Activated T-helper 2 cell treated with anti-CD3 and anti-CD28 coated beads, Interferon-gamma antibody, Interleukin-2, Interleukin-4, amounts not matched to agents 10 μg/mL and 5 μg/mL and 100 μg/mL, durations not matched to agents 14 hours and 24 hours and 36 hours (primary cell): ENCODE data around the gene BAIAP2. TPM values are rescaled to one million over a fixed set of nuclear protein-coding genes. Genes with fewer than 3 reads are reported as not detected.

Source experiments
- DNase-seq: peaks from one replicate; pipeline ENCODE4 v3.0.0; 2021; ENCODE audit warnings: low spot score
- H3K27ac Mint-ChIP-seq: one replicate; pipeline ENCODE4 v1.8.0; 2021; ENCODE audit warnings: mixed read lengths
- H3K27me3 Mint-ChIP-seq: one replicate; pipeline ENCODE4 v1.8.0; 2021; ENCODE audit warnings: low read depth, mixed read lengths
- H3K36me3 Mint-ChIP-seq: one replicate; pipeline ENCODE4 v1.8.0; 2021; ENCODE audit warnings: low read depth, mixed read lengths
- H3K4me1 Mint-ChIP-seq: one replicate; pipeline ENCODE4 v1.8.0; 2021; ENCODE audit warnings: low read depth, mixed read lengths
- H3K4me3 Mint-ChIP-seq: one replicate; pipeline ENCODE4 v1.8.0; 2021; ENCODE audit warnings: low read depth, mild to moderate bottlenecking, moderate library complexity, mixed read lengths
- H3K9me3 Mint-ChIP-seq: one replicate; pipeline ENCODE4 v1.8.0; 2021; ENCODE audit warnings: mixed read lengths
- intact Hi-C: fragments of 100-400 bp; cut with micrococcal nuclease; formaldehyde crosslinking; loops from one replicate; pipeline ENCODE4 v1.15.1; 2023
- total RNA-seq: library from RNA; stranded (reverse); gene quantifications from 2 replicates; pipeline ENCODE4 v1.2.3, GENCODE V29; 2022

The BAIAP2 gene
- total RNA-seq, 1 donor from 2014 or later: 5.3 TPM

DNA sequence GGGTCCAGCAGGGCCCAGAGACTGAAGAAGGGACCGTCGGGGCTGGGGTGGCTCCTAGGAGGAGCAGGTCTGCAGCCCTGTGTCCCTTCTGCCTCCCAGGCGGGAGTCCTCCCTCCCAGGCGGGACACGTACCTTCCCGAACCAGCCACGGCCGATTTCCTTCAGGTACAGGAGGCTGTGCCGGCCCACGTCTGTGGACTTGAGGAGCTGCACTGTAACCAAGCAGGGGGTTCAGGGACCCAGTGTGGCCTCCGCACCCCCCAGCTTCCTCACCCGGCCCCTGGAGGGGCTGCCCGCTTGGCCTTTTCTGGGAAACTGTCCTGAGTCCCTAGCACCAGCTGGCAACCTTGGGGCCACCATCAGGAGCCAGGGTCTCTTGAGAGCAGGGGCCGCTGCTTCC is 93.4 kb downstream of the BAIAP2 start:
- intact Hi-C loops: no loop called here
- H3K27ac Mint-ChIP-seq: no peak overlapping the region
- H3K4me3 Mint-ChIP-seq: no peak overlapping the region
- no peaks in the 10 kb centered on the region for H3K9me3 Mint-ChIP-seq
- no peak for DNase-seq
- no peaks in the 10 kb centered on the region for H3K36me3 Mint-ChIP-seq
- no peaks in the 10 kb centered on the region for H3K27me3 Mint-ChIP-seq
- no peaks in the 10 kb centered on the region for H3K4me1 Mint-ChIP-seq

DNA sequence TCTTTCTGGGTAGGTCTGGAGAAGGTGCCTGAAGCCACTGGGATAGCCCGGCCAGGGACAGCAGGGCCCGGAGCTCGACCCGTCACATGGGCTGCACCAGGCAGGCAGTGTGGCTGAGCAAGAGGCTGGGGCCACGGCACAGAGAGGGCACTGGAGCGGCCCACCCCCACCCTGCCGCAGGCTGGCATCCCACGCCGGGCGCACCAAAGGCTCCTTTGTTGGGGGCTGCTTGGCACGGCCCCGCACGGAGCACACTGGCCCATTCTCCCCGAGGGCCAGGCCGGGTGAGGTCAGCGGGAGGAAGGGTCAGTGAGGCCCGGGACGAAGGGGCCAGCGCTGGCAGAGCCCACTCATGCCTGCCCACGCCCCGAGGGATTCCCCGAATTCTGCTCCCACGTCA is 93.8 kb downstream of the BAIAP2 start:
- Mint-ChIP-seq H3K4me3 (no peak overlapping the region), H3K27ac (no peak overlapping the region), H3K36me3 (no peaks in the 10 kb centered on the region), H3K4me1 (no peaks in the 10 kb centered on the region), H3K9me3 (no peaks in the 10 kb centered on the region), H3K27me3 (no peaks in the 10 kb centered on the region)
- no peak for DNase-seq
- intact Hi-C loops: no loop called here

DNA sequence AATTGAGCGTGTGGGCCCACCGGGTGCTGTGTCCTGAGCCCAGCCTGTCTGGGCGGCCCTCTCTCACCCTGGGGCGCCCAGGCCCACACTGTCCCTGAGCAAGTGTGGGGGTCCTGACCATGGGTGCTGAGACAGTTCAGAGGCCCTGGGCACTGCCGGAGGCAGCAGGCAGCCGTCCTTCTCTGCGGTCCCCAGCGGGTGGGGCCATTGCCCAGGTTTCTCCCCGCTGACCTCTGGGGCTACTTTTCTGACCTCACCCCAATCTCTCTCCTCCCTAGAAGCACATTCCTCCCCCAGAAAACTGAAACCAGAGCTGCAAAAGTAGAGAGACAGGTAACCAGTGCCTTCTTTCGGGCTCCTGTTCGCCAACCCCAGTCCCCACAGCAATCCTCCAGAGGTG is 94.3 kb downstream of the BAIAP2 start:
- H3K27me3 Mint-ChIP-seq: no peaks in the 10 kb centered on the region
- intact Hi-C loops: no loop called here
- no peak for DNase-seq

DNA sequence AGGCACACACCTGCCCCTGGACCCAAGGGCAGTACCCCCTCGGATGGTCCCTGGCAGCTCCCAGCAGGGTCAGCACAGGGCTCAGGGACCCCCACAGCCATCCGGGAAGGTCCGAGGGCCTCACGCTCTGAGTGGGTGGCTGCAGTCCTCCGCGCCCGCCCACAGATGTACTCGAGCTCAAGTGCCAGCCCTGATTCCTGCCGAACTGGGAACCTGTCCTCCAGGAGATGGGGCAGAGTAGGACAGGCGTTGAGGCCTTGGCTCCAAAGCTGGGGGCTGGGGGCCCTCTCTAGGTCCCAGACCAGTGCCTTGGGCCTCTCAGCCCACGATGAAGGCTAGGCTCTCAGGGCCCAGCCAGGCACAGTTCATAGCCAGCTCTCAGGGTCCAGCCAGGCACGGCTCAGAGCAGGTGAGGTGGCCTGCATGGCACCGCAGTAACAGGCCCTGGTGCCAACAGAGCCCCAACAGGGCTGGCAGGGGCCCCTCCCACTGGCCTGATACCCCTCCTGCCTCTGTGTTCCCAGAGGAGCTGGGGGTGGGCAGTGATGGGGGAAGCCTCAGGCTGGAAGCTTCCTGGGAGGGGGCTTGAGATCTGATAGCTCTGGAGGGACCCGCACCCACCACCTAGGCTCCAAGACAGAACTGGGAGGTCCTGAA is 94.9 kb downstream of the BAIAP2 start:
- no peaks in the 10 kb centered on the region for H3K36me3 Mint-ChIP-seq
- no peaks in the 10 kb centered on the region for H3K4me1 Mint-ChIP-seq
- intact Hi-C loops: no loop called here
- no peaks in the 10 kb centered on the region for H3K9me3 Mint-ChIP-seq
- no peak overlapping the region for H3K4me3 Mint-ChIP-seq
- no peaks in the 10 kb centered on the region for H3K27me3 Mint-ChIP-seq
- DNase-seq: no peak
- H3K27ac Mint-ChIP-seq: no peak overlapping the region

More for the DNA sequence above, 94.3 kb downstream of the BAIAP2 start:
- no peaks in the 10 kb centered on the region for H3K4me1 Mint-ChIP-seq
- no peaks in the 10 kb centered on the region for H3K9me3 Mint-ChIP-seq
- H3K27ac Mint-ChIP-seq: no peak overlapping the region
- H3K36me3 Mint-ChIP-seq: no peaks in the 10 kb centered on the region
- no peak overlapping the region for H3K4me3 Mint-ChIP-seq

DNA sequence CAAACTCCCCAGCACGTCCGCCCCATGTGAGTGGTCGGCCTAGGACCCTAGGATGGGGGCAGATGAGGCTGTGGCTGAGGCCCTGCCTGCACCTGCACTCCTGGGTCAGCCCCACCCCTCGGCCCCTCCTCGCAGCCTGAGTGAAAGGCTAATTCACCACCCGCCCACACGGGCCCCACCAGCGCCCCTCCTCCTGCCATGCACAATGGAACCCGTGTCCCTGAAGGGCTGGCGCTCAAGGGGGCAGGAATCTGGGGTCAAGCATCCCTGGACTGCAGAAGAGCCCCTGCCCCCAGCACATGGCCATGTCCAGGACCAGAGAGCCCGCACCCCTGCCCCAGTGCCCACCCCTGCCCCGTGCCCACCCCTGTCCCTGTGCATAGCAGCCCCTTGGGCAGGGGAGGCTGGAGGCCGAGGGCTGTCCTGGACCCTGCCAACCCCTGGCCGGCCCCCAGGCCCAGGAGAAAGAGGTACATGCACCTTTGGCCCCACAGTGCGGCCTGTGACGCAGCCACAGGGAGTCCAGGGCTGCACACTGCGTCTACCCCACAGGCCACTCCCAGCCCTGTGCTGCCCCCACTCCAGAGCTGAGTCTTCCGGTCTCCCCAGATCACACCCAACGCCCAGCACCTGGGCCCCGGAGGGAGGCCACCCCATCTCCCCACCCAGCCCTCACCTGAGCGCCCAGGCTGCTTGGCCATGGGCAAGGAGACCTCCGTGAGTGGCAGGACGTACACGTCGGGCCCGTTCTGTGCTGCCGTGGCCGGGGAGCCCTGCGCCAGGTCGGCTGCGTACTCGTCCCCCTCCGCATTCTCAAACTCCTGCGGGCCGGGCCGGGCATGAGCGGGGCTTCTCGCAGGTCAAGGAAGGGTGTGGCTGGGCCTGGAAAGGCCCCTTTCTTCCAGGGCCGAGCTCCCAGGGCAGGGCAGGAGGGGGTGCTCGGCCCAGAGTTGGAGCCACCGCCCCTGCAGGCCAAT is 95.7 kb downstream of the BAIAP2 start:
- Mint-ChIP-seq H3K9me3 (no peaks in the 10 kb centered on the region), H3K36me3 (no peaks in the 10 kb centered on the region), H3K4me1 (no peaks in the 10 kb centered on the region), H3K27me3 (no peaks in the 10 kb centered on the region), H3K4me3 (no peak overlapping the region), H3K27ac (no peak overlapping the region)
- DNase-seq: no peak
- intact Hi-C loops: no loop called here

DNA sequence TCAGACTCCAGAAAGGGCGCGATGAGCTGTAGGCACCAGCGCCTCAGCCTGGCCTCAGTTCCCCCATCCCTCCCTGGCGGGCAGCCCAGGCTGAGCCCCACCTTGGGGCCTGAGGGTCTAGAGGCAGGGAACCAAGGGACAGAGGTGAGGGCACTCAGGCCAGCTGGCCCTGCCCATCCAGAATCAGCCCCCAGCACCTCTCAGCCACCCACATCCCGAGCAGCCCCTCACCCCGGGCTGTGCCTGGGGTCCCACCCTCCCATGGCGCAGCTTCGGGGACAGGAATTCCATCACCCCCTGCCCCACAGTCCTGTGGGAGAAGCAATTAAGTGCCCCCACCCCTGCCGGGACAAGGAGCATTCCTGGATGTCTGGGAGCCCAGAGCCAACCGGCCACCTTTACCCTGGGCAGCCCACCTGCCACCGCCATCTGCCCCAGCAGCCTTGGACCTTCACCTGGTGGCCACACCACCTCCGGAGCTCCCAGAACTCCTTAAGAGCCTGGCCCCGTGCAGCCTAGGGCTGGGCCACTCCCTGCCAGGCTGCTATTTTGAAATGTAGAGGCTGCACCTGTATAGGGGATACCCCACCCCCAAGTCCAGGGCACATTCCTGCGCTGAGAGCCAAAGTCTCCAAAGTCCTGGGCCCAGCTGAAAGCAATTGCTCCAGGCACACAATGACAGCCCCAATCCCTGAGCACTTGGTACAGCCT is 96.7 kb downstream of the BAIAP2 start:
- intact Hi-C loops: no loop called here
- Mint-ChIP-seq H3K36me3 (no peaks in the 10 kb centered on the region), H3K4me1 (no peaks in the 10 kb centered on the region), H3K4me3 (no peak overlapping the region), H3K9me3 (no peaks in the 10 kb centered on the region), H3K27ac (no peak overlapping the region), H3K27me3 (no peaks in the 10 kb centered on the region)
- no peak for DNase-seq

DNA sequence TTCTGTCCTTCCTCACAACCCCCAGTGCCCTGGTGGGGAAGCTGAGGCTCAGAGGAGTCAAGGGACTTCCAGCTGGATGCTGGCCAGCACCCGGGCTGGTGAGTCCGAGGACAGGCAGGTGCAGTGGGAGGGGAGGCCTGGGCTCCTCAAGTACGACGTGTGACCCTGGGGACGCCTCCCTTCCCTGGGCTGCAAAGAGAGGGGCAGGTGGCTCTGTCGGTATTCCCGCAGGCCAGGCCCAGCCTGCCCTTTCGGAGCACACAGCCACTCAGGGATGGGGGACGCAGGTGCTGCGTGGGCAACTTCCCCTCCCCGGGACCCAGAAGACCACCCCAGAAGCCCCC is 97.2 kb downstream of the BAIAP2 start:
- intact Hi-C loops: no loop called here

DNA sequence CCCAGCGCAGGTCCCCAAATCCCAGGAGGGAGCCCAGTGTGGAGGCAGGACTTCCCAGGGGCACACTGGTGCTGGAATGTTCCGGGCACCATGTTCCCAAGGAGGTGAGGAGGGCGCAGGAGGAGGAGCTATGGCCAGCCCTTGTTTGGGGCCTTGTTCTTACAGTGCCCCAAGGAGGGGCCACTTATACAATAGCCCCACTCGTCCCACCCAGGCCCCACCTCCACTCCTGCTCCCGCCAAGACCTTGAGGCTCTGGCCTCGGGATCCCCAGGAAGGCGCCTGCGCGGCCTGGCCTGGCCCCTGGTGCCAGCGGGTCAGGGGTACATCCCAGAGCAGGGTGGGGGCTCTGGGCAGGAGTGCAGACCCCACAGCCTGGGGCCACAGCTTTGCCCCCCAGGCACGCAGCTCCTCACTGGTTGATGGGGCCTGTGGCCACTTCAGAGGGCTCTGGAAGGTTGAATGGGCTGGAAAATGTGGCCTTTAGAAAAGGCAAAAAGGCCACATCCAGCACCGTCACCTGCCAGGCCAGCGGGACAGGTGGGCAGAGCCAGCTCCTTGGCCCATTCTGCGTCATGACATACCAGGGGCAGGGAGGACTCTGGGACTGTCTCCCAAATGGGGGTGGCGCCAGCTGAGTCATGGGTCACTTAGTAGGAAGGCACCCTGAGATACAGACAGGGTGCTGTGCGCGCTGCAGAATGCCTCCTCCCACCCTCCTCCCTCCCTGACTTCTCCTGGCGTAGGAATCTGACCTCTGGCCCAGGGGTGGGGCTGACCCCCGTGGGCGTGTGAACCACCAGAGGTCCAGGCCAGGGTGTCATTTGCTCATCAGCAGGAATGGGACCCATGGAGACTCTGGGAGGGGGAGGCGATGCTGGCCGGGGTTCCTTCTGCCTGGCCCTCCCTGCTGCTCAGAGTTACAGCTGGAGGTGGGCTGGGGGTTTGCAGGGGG is 98.1 kb downstream of the BAIAP2 start:
- no peaks in the 10 kb centered on the region for H3K36me3 Mint-ChIP-seq
- no peak for DNase-seq
- intact Hi-C loops: no loop called here
- no peak overlapping the region for H3K4me3 Mint-ChIP-seq
- H3K27me3 Mint-ChIP-seq: no peaks in the 10 kb centered on the region
- peaks cover 7% of the 10 kb centered on the region for H3K9me3 Mint-ChIP-seq
- H3K4me1 Mint-ChIP-seq: no peaks in the 10 kb centered on the region
- H3K27ac Mint-ChIP-seq: no peak overlapping the region

More for the DNA sequence above, 97.2 kb downstream of the BAIAP2 start:
- Mint-ChIP-seq H3K4me3 (no peak overlapping the region), H3K4me1 (no peaks in the 10 kb centered on the region), H3K27me3 (no peaks in the 10 kb centered on the region), H3K9me3 (no peaks in the 10 kb centered on the region), H3K27ac (no peak overlapping the region), H3K36me3 (no peaks in the 10 kb centered on the region)
- DNase-seq: no peak

DNA sequence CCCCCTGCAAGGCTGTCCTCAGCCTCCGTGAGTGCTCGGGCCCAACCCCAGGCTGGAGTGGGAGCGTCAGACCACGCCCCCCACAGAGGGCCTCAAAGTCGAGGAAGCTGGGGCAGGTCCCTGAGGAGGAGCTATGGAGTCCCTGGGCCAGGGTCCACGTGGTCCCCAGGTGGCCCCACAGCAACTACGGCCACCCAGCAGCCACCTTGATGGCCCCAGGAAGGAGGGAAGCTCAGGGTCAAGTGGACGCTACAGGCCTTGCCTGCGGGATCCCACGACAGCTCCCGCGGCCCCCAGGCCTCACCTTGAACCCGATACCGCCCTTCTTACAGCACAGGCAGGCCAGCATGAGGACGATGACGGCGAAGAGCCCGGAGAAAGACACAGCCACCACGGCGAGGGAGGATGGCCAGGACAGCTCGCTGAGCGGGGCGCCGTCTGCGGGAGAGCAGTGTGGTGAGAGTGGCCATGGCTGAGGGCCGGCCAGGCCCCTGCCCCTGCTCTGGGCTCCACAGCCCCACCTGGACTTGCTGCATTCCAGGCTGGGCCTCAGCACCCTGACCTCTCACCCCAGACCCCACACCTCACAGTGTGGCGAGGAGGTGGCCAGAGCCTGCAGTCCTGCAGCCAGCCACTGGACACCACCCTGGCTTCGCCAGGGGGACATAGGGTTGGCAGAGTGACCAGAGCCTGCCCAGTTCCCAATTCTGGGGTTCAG is 99.3 kb downstream of the BAIAP2 start:
- DNase-seq: no peak
- Mint-ChIP-seq H3K36me3 (no peaks in the 10 kb centered on the region), H3K27me3 (no peaks in the 10 kb centered on the region), H3K9me3 (peaks cover 18% of the 10 kb centered on the region), H3K27ac (no peak overlapping the region), H3K4me1 (no peaks in the 10 kb centered on the region), H3K4me3 (no peak overlapping the region)
- intact Hi-C loops: no loop called here

DNA sequence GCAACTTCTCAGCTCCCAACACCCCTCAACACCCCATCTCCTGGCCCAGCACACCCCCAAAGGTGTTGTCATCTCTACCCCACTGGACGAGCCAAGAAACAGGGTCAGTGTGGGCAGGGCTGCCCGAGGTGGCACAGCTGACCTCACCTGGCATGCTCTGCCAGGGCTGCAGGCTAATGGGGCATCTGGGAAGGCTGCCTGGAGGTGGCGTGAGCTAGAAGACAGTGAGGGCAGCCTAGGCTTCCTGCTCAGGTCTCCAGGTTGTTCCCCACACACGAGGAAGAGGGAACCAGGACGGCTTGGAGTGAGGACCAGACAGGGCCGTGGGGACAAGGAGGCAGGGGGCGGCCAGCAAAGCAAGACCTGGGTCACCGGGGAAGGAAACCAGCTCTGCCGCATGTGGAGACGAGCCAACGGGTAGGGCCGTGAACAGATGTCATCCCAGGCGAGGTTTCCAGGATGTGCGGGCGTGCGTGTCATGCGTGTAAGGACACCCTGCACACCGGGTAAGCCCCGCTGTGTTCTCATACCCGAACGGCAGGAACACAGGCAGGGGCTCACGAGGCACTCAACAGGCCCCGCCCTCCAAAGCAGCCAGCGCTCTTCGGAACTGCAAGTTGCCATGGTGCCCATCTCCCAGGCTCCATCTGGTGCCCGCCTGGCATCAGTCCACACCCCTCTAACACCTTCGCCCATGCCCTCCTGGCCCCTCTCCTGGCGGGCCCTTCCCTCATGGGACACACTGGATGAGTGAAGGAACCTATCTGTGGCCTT is 100.7 kb downstream of the BAIAP2 start:
- Mint-ChIP-seq H3K36me3 (no peaks in the 10 kb centered on the region), H3K9me3 (peaks cover 18% of the 10 kb centered on the region), H3K27ac (no peak overlapping the region), H3K27me3 (no peaks in the 10 kb centered on the region), H3K4me1 (no peaks in the 10 kb centered on the region), H3K4me3 (no peak overlapping the region)
- intact Hi-C loops: no loop called here
- DNase-seq: no peak

DNA sequence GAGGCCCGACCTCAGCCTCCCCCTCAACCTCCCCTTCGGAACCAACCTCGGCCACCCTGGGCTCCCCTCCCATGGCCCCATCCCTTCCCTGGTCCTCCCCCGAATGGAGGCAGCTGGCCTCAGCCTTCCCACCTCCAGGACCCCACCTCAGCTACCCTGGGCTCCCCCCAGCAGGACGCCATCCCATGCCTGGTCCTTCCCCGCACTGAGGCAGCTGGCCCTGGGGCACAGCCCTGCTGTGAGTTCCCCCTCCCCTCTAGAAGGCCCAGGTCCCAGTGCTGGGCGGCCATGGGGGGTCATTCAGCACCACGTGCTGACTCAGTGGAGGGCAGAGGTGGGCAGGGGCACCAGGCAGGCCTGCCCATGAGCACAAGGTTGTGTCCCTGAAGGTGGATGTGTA is 101.4 kb downstream of the BAIAP2 start:
- intact Hi-C loops: no loop called here
- no peaks in the 10 kb centered on the region for H3K27me3 Mint-ChIP-seq
- H3K4me1 Mint-ChIP-seq: no peaks in the 10 kb centered on the region
- no peak for DNase-seq
- H3K27ac Mint-ChIP-seq: no peak overlapping the region
- no peak overlapping the region for H3K4me3 Mint-ChIP-seq
- peaks cover 18% of the 10 kb centered on the region for H3K9me3 Mint-ChIP-seq
- no peaks in the 10 kb centered on the region for H3K36me3 Mint-ChIP-seq
